Loucy (cell line): ENCODE data around the gene VPS25.

Source experiments
- CTCF ChIP-seq: fragments of 200-600 bp; sonication (generic); conservative IDR thresholded peaks from 2 replicates; pipeline ENCODE4 v1.5.1; 2014; ENCODE audit warnings: mild to moderate bottlenecking, antibody characterized with exemption, low read length
- EZH2phosphoT487 ChIP-seq: fragments of 200-600 bp; IDR thresholded peaks from 2 replicates; pipeline ENCODE4 v1.6.1; 2018; ENCODE audit warnings: antibody characterized with exemption, mild to moderate bottlenecking, moderate library complexity, borderline replicate concordance

- no peak for TF ChIP-seq CTCF
- TF ChIP-seq EZH2phosphoT487, result no peak
Observed at GRCh38 chr17:42791948-42792347, 18.7 kb downstream of the VPS25 start.
